SK-N-MC (cell line): ENCODE measurements around the gene PRKCB.

Experiments used
- EZH2 ChIP-seq: fragments of 200-600 bp; sonication (generic); IDR thresholded peaks from one replicate; pipeline ENCODE4 v1.6.1; 2017; ENCODE audit warnings: antibody characterized with exemption
- FOXP2 ChIP-seq: optimal IDR thresholded peaks from 2 replicates; pipeline ENCODE3; 2011; ENCODE audit warnings: mild to moderate bottlenecking, moderate library complexity; ENCODE audit not compliant: insufficient read depth; ENCODE audit errors: extremely low read length, control extremely low read depth
- POLR2AphosphoS5 ChIP-seq: IDR thresholded peaks from 2 replicates; pipeline ENCODE4 v1.6.1; 2012; ENCODE audit warnings: mild to moderate bottlenecking, low read depth, low read length, borderline replicate concordance

DNA sequence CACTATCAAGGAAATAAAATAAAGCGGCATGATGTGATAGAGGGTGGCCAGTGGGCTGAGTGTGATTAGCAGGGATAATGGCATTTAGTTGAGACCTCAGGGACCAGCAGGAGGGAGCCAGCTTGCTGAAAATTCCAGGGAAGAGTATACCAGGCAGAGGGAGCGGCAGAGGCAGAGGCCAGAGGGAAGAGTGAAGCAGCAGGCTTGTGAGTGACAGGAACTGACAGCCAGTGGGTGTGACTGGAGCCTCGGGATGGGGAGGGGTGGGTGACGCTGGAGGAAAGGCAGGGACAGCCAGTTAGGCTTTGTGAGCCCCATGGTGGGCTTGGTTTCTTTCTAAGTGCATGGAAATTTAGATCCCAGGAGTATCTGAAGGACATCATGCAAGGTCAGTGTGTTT is 210.7 kb downstream of the PRKCB start:
- TF ChIP-seq EZH2: no peak
- no peak for TF ChIP-seq POLR2AphosphoS5
- TF ChIP-seq FOXP2: no peak
